GM19397 (cell line): ENCODE measurements around the gene SLC24A2.
"Not testable (repeated sequence)": the region's sequence is repeated elsewhere in the genome, so short reads cannot be mapped to it uniquely, and the experiment has no call there.

Experiments used
- ATAC-seq: cut with Tn5 transposase; IDR thresholded peaks from one replicate; pipeline ENCODE4 v1.9.1; 2021; ENCODE audit warnings: mild to moderate bottlenecking, moderate library complexity; ENCODE audit not compliant: unreplicated experiment

SLC24A2 gene

DNA sequence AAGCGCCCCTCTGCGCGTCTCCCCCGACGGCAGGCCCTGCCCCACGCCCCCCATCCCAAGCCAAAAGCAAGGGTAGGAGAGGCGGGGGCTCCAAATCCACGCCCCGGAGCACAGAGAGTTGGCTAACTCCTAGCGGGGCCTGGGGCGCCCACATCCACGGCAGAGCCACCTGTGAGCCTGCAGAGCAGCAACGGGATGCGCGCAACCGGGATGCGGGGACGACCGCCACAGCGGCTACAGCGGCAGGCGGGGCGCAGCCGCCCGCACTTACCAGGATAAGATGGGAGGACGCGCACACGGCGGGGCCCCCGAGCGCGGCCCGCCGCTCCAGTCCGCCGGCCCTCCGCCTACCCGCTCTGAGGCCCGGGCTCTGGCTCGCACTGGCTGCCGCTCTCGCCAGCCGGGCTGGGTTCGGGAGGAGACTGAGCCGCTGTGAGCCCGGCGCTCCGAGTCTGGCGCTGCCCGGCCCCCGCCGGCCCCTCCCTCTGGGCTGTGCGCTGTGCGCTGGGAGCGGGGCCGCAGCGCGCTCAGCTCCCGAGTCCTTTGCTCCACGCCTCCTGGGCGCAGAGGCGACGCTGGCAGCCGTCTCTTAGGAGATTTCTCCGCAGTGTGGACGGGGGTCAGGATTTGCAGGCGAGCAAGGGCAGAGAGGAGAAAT, at the start of gene SLC24A2:
SLC24A2 (minus strand) TSS at position 424 of the 658 bp plus-strand sequence.
- no peak for ATAC-seq

DNA sequence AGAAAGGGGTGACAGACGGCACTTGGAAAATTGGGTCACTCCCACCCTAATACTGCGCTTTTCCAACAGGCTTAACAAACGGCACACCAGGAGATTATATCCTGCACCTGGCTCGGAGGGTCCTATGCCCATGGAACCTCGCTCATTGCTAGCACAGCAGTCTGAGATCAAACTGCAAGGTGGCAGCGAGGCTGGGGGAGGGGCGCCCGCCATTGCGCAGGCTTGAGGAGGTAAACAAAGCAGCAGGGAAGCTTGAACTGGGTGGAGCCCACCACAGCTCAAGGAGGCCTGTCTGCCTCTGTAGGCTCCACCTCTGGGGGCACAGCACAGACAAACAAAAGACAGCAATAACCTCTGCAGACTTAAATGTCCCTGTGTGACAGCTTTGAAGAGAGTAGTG, 44.5 kb upstream of the SLC24A2 start:
- not testable (repeated sequence) for ATAC-seq

GRCh38 chr9:19830796-19831195, 42.0 kb upstream of the SLC24A2 start:
- no peak for ATAC-seq

- no peak for ATAC-seq
Observed at GRCh38 chr9:19828576-19829109, 39.8 kb upstream of the SLC24A2 start.

- ATAC-seq = no peak
Observed at GRCh38 chr9:19816769-19817168, 27.9 kb upstream of the SLC24A2 start.

DNA sequence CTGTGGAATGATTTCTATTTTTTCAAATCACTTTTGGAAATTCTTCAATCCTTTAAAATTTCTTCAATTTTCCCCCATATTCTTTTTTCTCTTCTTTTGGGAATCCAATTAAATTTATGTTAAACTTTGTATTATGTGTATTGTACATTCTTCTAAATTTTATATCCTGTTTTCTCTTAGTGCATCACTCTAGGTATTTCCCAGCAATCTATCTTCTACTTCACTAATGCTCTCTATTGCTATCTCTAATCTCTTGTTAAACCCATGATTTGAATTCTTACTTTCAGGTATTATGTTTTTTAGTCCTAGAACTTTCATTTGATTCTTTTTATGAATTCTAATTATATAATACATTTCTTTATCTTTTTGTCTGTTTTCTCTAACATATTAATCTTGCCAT, 23.4 kb upstream of the SLC24A2 start:
- ATAC-seq = no peak

DNA sequence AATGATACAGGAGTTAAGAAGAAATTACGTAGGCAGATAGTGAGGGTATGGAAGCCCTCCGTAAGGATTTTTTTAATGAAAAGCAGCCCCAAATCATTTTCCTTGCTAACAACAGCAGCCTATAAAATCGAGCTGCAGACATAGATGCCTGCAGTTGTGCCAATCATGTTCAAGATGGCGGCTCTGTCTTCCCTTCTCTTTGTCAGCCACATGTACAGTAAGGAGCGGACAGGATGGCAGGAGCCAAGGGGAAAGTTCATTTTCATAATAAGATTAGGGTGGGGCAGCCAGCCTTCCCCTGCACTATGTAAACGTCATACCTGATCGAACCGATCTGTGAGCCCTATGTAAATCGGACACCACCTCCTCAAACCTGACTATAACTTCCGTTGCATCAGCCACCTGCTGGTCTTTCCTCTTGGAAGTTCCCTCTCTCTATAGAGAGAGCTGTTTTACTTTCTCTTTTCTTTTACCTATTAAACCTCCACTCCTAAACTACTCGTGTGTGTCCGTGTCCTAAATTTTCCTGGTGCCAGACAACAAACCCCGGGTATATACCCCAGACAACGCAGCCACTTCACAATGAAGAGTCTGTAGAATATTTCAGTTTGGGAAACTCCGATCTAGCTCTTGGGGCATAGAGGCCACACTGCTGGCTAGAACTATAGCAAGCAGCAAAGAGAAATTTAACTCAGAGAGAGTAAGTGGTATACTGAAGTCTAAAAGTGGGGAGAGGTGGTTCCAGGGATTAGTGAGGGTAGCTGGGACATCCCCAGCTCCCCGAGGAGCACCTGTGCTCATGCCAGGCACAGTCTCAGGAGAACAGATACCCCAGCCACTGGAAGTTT, 20.8 kb upstream of the SLC24A2 start:
- ATAC-seq = no peak

DNA sequence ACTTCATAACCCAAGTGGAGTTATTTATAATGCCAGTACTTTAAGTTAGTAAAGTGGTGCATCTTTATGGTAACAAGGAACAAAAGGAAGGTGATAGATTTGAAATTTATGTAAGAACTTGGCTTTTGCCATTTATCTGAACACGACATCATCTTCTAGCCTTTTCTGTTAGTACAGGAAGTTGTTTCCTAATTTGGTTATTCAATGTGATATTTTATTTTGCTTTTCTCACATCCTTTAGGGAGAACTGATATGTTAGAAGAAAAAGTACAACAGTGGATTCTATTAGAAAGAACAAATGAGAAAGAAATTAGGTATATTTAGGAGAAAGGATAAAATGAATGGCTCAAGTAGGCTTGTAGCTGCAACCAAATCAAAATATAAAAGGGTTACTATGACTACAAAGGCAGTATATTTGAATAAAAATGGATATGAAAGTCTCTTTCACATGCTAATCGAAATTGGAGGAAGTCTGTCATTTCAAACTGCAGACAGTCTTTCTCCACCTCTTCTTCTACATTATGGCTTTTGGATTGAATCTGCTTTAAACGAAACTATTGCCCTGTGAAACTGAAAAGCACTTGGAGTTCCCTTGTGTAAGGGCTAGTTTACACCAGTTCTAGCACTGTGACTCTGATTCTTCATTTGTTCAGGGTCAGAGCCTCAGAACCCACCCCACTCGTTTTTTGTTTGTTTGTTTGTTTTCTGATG, 18.5 kb upstream of the SLC24A2 start:
- no peak for ATAC-seq

DNA sequence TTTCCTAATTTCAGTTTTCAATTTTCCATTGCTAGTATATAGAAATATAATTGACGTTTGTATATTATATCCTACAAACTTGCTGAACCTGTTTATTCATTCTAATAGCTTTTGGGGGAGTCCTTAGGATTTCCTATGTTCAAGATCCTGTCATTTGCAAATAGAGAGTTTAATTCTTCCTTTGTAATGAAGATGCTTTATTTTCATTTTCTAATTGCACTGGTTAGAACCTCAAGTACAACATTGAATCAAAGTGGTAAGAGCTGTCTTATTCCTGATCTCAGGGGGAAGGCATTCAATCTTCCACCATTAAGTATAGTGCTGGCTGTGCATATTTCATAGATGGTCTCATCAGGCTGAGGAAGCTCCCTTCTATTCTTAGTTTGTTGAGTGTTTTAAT, 15.6 kb upstream of the SLC24A2 start:
- ATAC-seq = no peak

DNA sequence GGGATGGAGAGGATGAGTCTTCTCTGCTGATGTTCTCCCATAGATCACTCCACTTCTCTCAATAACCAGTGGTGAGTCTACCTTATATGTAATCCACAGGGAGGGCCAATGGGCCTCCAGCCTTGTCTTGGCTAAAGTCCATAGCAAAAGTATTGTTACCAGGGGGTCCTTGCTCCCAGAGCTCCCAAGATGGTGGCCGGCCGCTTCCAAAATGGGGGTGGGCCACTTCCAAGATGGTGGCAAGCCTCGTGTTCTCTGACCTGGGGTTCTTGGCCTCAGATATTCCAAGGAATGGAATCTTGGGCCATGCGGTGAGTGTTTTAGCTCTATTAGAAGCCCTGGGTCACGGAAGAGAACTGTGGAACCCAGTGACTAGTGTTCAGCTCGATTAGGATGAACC, 12.0 kb upstream of the SLC24A2 start:
- ATAC-seq = no peak

- no peak for ATAC-seq
Observed at GRCh38 chr9:19799784-19800183, 10.9 kb upstream of the SLC24A2 start.

GRCh38 chr9:19788152-19788551, 685 bp downstream of the SLC24A2 start:
- ATAC-seq = no peak

GRCh38 chr9:19787672-19788071, 1.2 kb downstream of the SLC24A2 start:
- ATAC-seq = no peak

GRCh38 chr9:19785230-19785629, 3.6 kb downstream of the SLC24A2 start:
- no peak for ATAC-seq

DNA sequence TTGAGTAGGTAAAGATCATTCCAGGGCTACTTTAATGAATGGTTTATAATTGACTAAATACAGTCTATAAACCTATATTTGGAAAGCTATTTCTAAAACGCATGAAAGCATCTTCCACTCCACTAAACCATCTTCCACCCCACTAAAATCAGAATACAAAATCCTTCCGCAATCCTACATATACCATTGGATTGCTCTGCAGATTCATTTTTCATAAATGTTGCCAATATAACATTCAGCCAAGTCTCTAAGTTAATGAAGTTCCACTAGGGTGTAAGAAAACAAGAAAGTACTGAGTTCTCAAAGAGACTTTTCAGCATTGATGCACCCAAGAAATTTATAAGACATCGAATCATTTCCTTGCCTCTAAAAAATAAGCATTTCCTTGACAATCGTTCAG, 4.7 kb downstream of the SLC24A2 start:
- no peak for ATAC-seq

DNA sequence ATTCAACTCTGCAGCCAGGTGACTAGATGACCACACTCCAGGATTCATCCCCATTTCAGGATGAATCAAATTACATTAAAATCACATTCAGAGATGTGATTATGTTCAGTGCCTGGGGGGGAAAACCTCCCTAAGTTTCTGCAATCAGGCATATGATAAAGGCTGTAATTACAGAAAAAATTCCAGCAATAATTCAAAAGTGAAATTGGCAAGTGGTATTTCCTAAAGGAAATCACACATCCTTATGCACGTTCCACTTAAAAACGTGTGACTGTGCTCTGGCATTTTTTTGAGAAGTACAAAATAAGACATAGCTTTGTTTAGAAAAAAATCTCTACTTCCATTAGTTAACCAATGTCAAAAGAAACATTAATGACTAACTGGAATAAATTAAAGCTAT, 5.3 kb downstream of the SLC24A2 start:
- ATAC-seq = no peak

- ATAC-seq = no peak
Observed at GRCh38 chr9:19782005-19782404, 6.8 kb downstream of the SLC24A2 start.

GRCh38 chr9:19781240-19781639, 7.6 kb downstream of the SLC24A2 start:
- no peak for ATAC-seq

DNA sequence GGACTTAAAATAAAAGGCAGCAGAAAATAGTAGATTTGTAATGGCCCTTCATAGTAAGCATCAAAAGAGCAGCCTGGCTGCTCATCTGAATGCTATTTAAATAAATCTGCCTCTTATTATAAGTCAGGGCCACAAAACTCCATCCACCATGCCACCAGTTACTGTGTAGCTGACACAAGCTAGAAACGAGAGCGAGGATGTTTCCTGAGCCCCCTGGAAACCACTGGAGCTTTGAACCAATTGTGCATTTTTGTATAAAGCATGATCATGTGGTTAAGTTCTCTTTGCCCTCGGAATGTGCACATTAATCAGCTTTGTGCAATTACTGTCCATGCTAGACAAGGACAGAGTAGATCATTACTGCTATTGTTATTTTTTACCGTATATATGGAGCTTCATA, 17.4 kb downstream of the SLC24A2 start:
- no peak for ATAC-seq

- no peak for ATAC-seq
Observed at GRCh38 chr9:19770973-19771372, 17.9 kb downstream of the SLC24A2 start.

- ATAC-seq = no peak
Observed at GRCh38 chr9:19769213-19769612, 19.6 kb downstream of the SLC24A2 start.

GRCh38 chr9:19768798-19769197, 20.0 kb downstream of the SLC24A2 start:
- ATAC-seq = no peak
